ENCODE results near the gene PLA2G3.

GRCh38 chr22:31142285-31142684 is 2.0 kb upstream of the PLA2G3 start:
- TF ChIP-seq EZH2 (IDR thresholded peaks at IDR 0.05; ENCODE audit: borderline replicate concordance, low read length) (no peak), CTCF (conservative IDR thresholded peaks at IDR 0.05 in 1 of 2, IDR thresholded peaks at IDR 0.05 in 1 of 2; ENCODE audit: extremely low read depth in 1 of 2, insufficient read depth in 1 of 2, low read depth in 1 of 2, low read length in 2 of 2) (no peak)

Measured in mammary epithelial cell (primary cell).